Liver (tissue), 9 donors: ENCODE data around the gene ACAN. TPM values are rescaled to one million over a fixed set of nuclear protein-coding genes. Genes with fewer than 3 reads are reported as not detected.

Experiments used
- DNase-seq: peaks from one replicate; pipeline ENCODE4 v3.0.0-alpha.2; 2017; ENCODE audit warnings: low spot score
- H3K27ac ChIP-seq, 2 donors: one replicate each; pipeline ENCODE4 v1.7.0; 2013; ENCODE audit warnings: inconsistent platforms in 2 of 2, low read length in 2 of 2, control low read depth in 1 of 2, low read depth in 1 of 2, mild to moderate bottlenecking in 1 of 2
- H3K27me3 ChIP-seq, 4 donors: one replicate each; pipeline versions ENCODE4 v1.6.1 to v1.7.0; 2013; ENCODE audit warnings: low read length in 3 of 4, inconsistent platforms in 1 of 4, mild to moderate bottlenecking in 1 of 4, moderate library complexity in 1 of 4; ENCODE audit not compliant: control insufficient read depth in 4 of 4, insufficient read depth in 4 of 4
- H3K36me3 ChIP-seq, 4 donors: one replicate each; pipeline versions ENCODE4 v1.6.1 to v1.7.0; 2013; ENCODE audit warnings: low read length in 3 of 4, mild to moderate bottlenecking in 3 of 4, low read depth in 1 of 4, moderate library complexity in 1 of 4; ENCODE audit not compliant: control insufficient read depth in 4 of 4, insufficient read depth in 3 of 4
- H3K4me1 ChIP-seq, 4 donors: one replicate each; pipeline versions ENCODE4 v1.6.1 to v1.7.0; 2013; ENCODE audit warnings: low read length in 3 of 4, mild to moderate bottlenecking in 3 of 4, moderate library complexity in 1 of 4; ENCODE audit not compliant: control insufficient read depth in 4 of 4, insufficient read depth in 4 of 4
- H3K4me3 ChIP-seq, 3 donors: one replicate each; pipeline versions ENCODE4 v1.6.1 to v1.7.0; 2013; ENCODE audit warnings: low read length in 3 of 3, control low read depth in 1 of 3, low read depth in 1 of 3, mild to moderate bottlenecking in 1 of 3
- H3K9ac ChIP-seq, 2 donors: one replicate each; pipeline ENCODE4 v1.7.0; 2013; ENCODE audit warnings: low read length in 2 of 2, mild to moderate bottlenecking in 2 of 2, moderate library complexity in 2 of 2, control low read depth in 1 of 2, low read depth in 1 of 2
- H3K9me3 ChIP-seq, 4 donors: one replicate each; pipeline versions ENCODE4 v1.6.1 to v1.7.0; 2013; ENCODE audit warnings: low read length in 3 of 4; ENCODE audit not compliant: control insufficient read depth in 4 of 4
- EGR1 ChIP-seq, 2 donors: IDR thresholded peaks; 2 replicates each; pipeline ENCODE4 v1.6.1; 2016 to 2018; ENCODE audit warnings: antibody characterized with exemption in 2 of 2, low read depth in 2 of 2
- FOXA1 ChIP-seq: IDR thresholded peaks from 2 replicates; pipeline ENCODE4 v1.6.1; 2016; ENCODE audit warnings: antibody characterized with exemption
- FOXA2 ChIP-seq: IDR thresholded peaks from 2 replicates; pipeline ENCODE4 v1.6.1; 2016; ENCODE audit warnings: antibody characterized with exemption
- GABPA ChIP-seq, 2 donors: IDR thresholded peaks in 1 of 2; conservative IDR thresholded peaks in 1 of 2; 2 replicates each; pipeline ENCODE4 v1.6.1; 2016; ENCODE audit warnings: antibody characterized with exemption in 2 of 2, mild to moderate bottlenecking in 1 of 2, moderate library complexity in 1 of 2
- HNF4A ChIP-seq, 2 donors: conservative IDR thresholded peaks; 2 replicates each; pipeline ENCODE4 v1.6.1; 2016; ENCODE audit warnings: antibody characterized with exemption in 2 of 2, mild to moderate bottlenecking in 2 of 2
- HNF4G ChIP-seq: IDR thresholded peaks from 2 replicates; pipeline ENCODE4 v1.6.1; 2016; ENCODE audit warnings: antibody characterized with exemption
- JUND ChIP-seq, 2 donors: IDR thresholded peaks; 2 replicates each; pipeline ENCODE4 v1.6.1; 2016; ENCODE audit warnings: antibody characterized with exemption in 2 of 2
- NR2F2 ChIP-seq: IDR thresholded peaks from 2 replicates; pipeline ENCODE4 v1.6.1; 2016; ENCODE audit warnings: antibody characterized with exemption
- RAD21 ChIP-seq, 2 donors: IDR thresholded peaks; 2 replicates each; pipeline ENCODE4 v1.6.1; 2016; ENCODE audit warnings: antibody characterized with exemption in 2 of 2, mild to moderate bottlenecking in 2 of 2
- RXRA ChIP-seq, 2 donors: IDR thresholded peaks; 2 replicates each; pipeline ENCODE4 v1.6.1; 2017 to 2018; ENCODE audit warnings: antibody characterized with exemption in 2 of 2, mild to moderate bottlenecking in 1 of 2
- SP1 ChIP-seq: IDR thresholded peaks from 2 replicates; pipeline ENCODE4 v1.6.1; 2018; ENCODE audit warnings: antibody characterized with exemption, mild to moderate bottlenecking
- YY1 ChIP-seq: IDR thresholded peaks from 2 replicates; pipeline ENCODE4 v1.6.1; 2016; ENCODE audit warnings: antibody characterized with exemption, mild to moderate bottlenecking
- WGBS: extraction: QIAGEN DNeasy Blood & Tissue Kit; methylation state at CpG from one replicate; pipeline ENCODE4 v1.1.7; 2013; 5-methylcytosine and 5-hydroxymethylcytosine counted together
- polyA plus RNA-seq, 2 donors: library from polyadenylated mRNA; stranded (reverse) in 1 of 2; unstranded in 1 of 2; fragments of 200-250 nt in 1 of 2; fragments of >200 nt in 1 of 2; fragmentation: Nextera tagmentation in 1 of 2; extraction: Ambion mirVana in 1 of 2; gene quantifications; one replicate each; pipeline versions ENCODE4 v1.2.1 to v1.2.3, GENCODE V29; 2013 to 2015
- total RNA-seq, 2 donors: library from RNA; depleted of rRNA; stranded (reverse); fragments of >200 nt; gene quantifications; one replicate each; pipeline ENCODE4 v1.2.3, GENCODE V29; 2014
- TF ChIP-seq, protein P1 (sequence below): IDR thresholded peaks from 2 replicates; pipeline ENCODE4 v1.6.1; 2016; ENCODE audit warnings: antibody characterized with exemption
- TF ChIP-seq, protein P2 (sequence below): fragments of 150-350 bp; IDR thresholded peaks from 2 replicates; pipeline ENCODE4 v1.5.1; 2017; ENCODE audit warnings: improper control_type of control experiment, low read depth, low read length; ENCODE audit not compliant: missing input control
- TF ChIP-seq, protein P3 (sequence below): IDR thresholded peaks from 2 replicates; pipeline ENCODE4 v1.6.1; 2016; ENCODE audit warnings: antibody characterized with exemption, mild to moderate bottlenecking
- TF ChIP-seq, protein P4 (sequence below): IDR thresholded peaks from 2 replicates; pipeline ENCODE4 v1.6.1; 2016; ENCODE audit warnings: antibody characterized with exemption
- TF ChIP-seq, protein P5 (sequence below): IDR thresholded peaks from 2 replicates; pipeline ENCODE4 v1.6.1; 2016; ENCODE audit warnings: antibody characterized with exemption
- donor health status: healthy.
- donor health status: healthy.
- donor health status: healthy.
- donor health status: healthy.
- donor health status: healthy.

Gene ACAN
- total and polyA plus RNA-seq, 4 donors, result under 0.01 to 0.05 (median under 0.01) TPM; not detected in 1

DNA sequence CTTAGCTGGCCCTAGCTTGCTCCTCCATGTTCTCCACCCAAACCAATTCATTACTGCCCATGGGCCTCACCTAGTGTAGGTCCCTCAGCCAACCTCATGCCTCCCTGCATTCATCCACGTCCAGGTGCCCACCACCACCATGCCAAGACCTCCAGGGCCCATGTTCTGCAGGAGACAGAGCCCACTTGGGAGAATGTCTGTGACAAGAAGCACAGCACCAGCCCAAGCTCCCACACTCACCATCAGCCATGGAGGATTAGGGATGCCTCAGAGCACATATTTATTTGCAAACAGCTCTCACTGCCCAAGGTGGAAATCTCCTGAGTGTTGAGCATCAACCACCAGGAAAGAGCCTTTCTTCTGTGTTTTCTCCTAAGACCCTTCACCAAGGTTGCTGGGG, 43.4 kb upstream of the ACAN start (continued):
- TF ChIP-seq, protein P1, sequence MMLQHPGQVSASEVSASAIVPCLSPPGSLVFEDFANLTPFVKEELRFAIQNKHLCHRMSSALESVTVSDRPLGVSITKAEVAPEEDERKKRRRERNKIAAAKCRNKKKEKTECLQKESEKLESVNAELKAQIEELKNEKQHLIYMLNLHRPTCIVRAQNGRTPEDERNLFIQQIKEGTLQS, result no peak

DNA sequence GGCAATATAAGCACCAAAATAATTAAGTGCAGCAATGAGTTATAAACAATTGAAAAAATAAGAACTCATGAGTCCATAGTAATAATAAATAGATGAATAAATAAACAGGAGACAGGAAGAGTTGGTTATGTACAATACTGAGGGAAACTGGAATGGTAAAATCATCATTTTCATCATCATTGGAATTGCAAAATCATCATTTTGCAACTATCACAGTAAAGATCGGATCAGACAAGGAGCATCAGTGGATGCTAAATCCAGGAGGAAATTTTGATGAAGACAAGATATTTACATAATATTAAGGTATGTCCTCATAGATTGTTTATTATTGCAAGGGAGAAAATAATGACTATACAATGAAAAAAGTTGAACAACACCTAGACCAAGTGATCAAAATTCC, 38.8 kb upstream of the ACAN start:
- WGBS, result 86% methylated on average over 1 of the region's 1 CpG
- no peak overlapping the region for H3K4me3 ChIP-seq
- H3K9ac ChIP-seq, result no peak overlapping the region
- no peak for DNase-seq
- H3K27ac ChIP-seq, result no peak overlapping the region
- peaks cover 0 to 5% (median 2%) of the 10 kb centered on the region in 4 donors for H3K27me3 ChIP-seq
- TF ChIP-seq RXRA (IDR thresholded peaks at IDR 0.05), result no peak
- TF ChIP-seq FOXA2, result no peak
- no peak for TF ChIP-seq FOXA1
- no peak for TF ChIP-seq SP1
- peaks cover 0 to 2% (median 0%) of the 10 kb centered on the region in 4 donors for H3K9me3 ChIP-seq
- H3K36me3 ChIP-seq, result no peaks in the 10 kb centered on the region
- H3K4me1 ChIP-seq, result no peaks in the 10 kb centered on the region

DNA sequence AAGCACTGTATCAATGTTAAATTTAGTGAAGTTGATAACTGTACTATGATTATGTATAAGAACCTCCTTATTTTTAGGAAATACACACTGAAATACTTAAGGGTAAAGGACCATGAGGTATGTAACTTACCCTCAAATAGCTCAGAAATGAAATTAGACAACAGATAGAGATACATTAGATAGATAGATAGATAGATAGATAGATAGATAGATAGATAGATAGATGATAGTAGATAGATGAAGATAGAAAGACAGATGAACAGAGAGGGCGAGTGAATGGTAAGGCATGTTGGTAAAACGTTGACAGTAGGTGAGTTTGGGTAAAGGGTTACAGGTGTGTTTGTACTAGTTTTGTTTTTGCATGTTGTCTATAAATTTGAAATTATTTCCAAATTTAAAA, 38.0 kb upstream of the ACAN start:
- TF ChIP-seq RXRA (IDR thresholded peaks at IDR 0.05) (no peak), RAD21 (IDR thresholded peaks at IDR 0.05) (no peak), HNF4G (no peak), YY1 (no peak), SP1 (no peak), FOXA1 (no peak), HNF4A (conservative IDR thresholded peaks at IDR 0.05) (no peak), FOXA2 (no peak), NR2F2 (no peak), EGR1 (IDR thresholded peaks at IDR 0.05; ENCODE audit: low read depth in 2 of 2) (no peak), JUND (IDR thresholded peaks at IDR 0.05) (no peak), GABPA (IDR thresholded peaks at IDR 0.05 in 1 of 2, conservative IDR thresholded peaks at IDR 0.05 in 1 of 2) (no peak)
- TF ChIP-seq, protein P2, sequence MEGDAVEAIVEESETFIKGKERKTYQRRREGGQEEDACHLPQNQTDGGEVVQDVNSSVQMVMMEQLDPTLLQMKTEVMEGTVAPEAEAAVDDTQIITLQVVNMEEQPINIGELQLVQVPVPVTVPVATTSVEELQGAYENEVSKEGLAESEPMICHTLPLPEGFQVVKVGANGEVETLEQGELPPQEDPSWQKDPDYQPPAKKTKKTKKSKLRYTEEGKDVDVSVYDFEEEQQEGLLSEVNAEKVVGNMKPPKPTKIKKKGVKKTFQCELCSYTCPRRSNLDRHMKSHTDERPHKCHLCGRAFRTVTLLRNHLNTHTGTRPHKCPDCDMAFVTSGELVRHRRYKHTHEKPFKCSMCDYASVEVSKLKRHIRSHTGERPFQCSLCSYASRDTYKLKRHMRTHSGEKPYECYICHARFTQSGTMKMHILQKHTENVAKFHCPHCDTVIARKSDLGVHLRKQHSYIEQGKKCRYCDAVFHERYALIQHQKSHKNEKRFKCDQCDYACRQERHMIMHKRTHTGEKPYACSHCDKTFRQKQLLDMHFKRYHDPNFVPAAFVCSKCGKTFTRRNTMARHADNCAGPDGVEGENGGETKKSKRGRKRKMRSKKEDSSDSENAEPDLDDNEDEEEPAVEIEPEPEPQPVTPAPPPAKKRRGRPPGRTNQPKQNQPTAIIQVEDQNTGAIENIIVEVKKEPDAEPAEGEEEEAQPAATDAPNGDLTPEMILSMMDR, result no peak
- TF ChIP-seq, protein P3, sequence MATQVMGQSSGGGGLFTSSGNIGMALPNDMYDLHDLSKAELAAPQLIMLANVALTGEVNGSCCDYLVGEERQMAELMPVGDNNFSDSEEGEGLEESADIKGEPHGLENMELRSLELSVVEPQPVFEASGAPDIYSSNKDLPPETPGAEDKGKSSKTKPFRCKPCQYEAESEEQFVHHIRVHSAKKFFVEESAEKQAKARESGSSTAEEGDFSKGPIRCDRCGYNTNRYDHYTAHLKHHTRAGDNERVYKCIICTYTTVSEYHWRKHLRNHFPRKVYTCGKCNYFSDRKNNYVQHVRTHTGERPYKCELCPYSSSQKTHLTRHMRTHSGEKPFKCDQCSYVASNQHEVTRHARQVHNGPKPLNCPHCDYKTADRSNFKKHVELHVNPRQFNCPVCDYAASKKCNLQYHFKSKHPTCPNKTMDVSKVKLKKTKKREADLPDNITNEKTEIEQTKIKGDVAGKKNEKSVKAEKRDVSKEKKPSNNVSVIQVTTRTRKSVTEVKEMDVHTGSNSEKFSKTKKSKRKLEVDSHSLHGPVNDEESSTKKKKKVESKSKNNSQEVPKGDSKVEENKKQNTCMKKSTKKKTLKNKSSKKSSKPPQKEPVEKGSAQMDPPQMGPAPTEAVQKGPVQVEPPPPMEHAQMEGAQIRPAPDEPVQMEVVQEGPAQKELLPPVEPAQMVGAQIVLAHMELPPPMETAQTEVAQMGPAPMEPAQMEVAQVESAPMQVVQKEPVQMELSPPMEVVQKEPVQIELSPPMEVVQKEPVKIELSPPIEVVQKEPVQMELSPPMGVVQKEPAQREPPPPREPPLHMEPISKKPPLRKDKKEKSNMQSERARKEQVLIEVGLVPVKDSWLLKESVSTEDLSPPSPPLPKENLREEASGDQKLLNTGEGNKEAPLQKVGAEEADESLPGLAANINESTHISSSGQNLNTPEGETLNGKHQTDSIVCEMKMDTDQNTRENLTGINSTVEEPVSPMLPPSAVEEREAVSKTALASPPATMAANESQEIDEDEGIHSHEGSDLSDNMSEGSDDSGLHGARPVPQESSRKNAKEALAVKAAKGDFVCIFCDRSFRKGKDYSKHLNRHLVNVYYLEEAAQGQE, result no peak
- TF ChIP-seq, protein P4, sequence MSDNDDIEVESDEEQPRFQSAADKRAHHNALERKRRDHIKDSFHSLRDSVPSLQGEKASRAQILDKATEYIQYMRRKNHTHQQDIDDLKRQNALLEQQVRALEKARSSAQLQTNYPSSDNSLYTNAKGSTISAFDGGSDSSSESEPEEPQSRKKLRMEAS, result no peak
- TF ChIP-seq, protein P5, sequence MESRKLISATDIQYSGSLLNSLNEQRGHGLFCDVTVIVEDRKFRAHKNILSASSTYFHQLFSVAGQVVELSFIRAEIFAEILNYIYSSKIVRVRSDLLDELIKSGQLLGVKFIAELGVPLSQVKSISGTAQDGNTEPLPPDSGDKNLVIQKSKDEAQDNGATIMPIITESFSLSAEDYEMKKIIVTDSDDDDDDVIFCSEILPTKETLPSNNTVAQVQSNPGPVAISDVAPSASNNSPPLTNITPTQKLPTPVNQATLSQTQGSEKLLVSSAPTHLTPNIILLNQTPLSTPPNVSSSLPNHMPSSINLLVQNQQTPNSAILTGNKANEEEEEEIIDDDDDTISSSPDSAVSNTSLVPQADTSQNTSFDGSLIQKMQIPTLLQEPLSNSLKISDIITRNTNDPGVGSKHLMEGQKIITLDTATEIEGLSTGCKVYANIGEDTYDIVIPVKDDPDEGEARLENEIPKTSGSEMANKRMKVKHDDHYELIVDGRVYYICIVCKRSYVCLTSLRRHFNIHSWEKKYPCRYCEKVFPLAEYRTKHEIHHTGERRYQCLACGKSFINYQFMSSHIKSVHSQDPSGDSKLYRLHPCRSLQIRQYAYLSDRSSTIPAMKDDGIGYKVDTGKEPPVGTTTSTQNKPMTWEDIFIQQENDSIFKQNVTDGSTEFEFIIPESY, result no peak
- no peak overlapping the region for H3K4me3 ChIP-seq
- H3K9ac ChIP-seq, result no peak overlapping the region
- H3K27ac ChIP-seq, result no peak overlapping the region
- WGBS, result 77% methylated on average over 2 of the region's 2 CpGs
- no peaks in the 10 kb centered on the region for H3K4me1 ChIP-seq
- peaks cover 0 to 11% (median 2%) of the 10 kb centered on the region in 4 donors for H3K27me3 ChIP-seq
- H3K36me3 ChIP-seq, result no peaks in the 10 kb centered on the region
- peaks cover 0 to 10% (median 2%) of the 10 kb centered on the region in 4 donors for H3K9me3 ChIP-seq
- no peak for DNase-seq
